ENCODE results near the gene FILIP1. TPM values are rescaled to one million over a fixed set of nuclear protein-coding genes. Genes with fewer than 3 reads are reported as not detected.

FILIP1 gene
- total and polyA plus RNA-seq, 2 donors (not counting 1 experiment from before 2014, with no cell fraction given), result 0.33 to 2.3 TPM

DNA sequence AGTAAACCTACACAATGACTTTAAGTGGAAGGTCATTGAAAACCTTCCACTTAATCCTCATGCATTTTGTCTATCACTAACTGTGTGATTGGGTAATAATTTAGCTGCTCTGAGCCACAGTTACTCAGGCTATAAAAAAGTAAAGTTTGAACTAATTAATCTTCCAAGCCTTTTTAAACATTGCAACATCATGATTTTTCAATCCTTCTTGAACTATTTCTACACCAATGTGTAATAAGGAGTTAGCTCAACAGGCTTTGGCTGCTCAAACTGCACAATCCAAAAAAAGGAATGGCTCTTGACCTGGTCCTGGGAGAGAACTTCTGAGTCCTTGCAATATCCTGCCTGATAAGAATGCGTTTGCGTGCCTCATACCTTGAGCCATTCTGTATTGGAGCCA is 34.8 kb upstream of the FILIP1 start:
- peak; percentile 5 to 80 for DNase-seq (ENCODE audit: low read depth in 2 of 2)
- H3K4me2 ChIP-seq (ENCODE audit: extremely low read depth, insufficient read depth, low read length), result no peak overlapping the region
- TF ChIP-seq EZH2 (IDR thresholded peaks at IDR 0.05; ENCODE audit: low read length, missing control alignments), result no peak
- TF ChIP-seq, protein P1, sequence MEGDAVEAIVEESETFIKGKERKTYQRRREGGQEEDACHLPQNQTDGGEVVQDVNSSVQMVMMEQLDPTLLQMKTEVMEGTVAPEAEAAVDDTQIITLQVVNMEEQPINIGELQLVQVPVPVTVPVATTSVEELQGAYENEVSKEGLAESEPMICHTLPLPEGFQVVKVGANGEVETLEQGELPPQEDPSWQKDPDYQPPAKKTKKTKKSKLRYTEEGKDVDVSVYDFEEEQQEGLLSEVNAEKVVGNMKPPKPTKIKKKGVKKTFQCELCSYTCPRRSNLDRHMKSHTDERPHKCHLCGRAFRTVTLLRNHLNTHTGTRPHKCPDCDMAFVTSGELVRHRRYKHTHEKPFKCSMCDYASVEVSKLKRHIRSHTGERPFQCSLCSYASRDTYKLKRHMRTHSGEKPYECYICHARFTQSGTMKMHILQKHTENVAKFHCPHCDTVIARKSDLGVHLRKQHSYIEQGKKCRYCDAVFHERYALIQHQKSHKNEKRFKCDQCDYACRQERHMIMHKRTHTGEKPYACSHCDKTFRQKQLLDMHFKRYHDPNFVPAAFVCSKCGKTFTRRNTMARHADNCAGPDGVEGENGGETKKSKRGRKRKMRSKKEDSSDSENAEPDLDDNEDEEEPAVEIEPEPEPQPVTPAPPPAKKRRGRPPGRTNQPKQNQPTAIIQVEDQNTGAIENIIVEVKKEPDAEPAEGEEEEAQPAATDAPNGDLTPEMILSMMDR (conservative IDR thresholded peaks at IDR 0.05 in 1 of 2, IDR thresholded peaks at IDR 0.05 in 1 of 2; ENCODE audit: low read depth in 1 of 2, low read length in 2 of 2), result no peak

DNA sequence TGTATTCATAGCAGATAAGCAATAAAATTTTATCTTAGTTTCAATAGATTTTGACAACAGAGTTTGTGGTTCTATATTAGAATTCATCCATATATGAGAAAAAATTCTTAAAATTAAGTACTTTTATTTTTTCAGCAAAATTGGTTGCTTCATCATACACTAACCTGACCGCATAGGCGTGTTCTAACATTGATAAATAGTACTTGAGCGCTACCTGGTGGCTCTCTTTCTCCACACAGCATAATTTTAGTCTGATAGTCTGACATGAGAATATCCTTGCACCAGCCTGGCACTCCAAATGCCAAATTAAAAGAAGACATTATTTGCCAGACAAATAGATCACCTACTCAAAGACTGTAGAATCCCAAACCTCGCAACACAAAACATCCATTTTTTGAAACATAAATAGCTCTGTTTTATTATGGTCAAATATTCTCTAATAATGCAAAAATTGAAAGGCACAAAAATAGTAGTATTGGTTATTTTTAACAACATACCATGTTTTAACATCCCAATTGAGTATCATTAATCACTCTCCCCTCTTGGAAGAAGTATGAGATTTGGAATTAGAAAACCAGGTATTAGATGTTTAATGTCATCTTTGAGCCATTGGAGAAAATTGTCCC is 33.0 kb upstream of the FILIP1 start:
- Histone ChIP-seq H3K9ac (ENCODE audit: insufficient read depth, low read length) (no peak overlapping the region), H2AFZ (ENCODE audit: low read length) (no peak overlapping the region), H3K4me1 (ENCODE audit: control insufficient read depth, extremely low read depth, insufficient read depth, low read length) (peaks cover 12% of the 10 kb centered on the region), H3K36me3 (ENCODE audit: control insufficient read depth, insufficient read depth, low read length) (no peaks in the 10 kb centered on the region), H4K20me1 (ENCODE audit: control insufficient read depth, extremely low read depth, insufficient read depth, low read length) (no peaks in the 10 kb centered on the region), H3K9me3 (ENCODE audit: control insufficient read depth, insufficient read depth, low read depth, low read length) (no peaks in the 10 kb centered on the region), H3K79me2 (ENCODE audit: control insufficient read depth, insufficient read depth, low read length) (no peaks in the 10 kb centered on the region), H3K4me3 (replicated peaks in 1 of 4; ENCODE audit: control extremely low read depth in 1 of 4, insufficient read depth in 1 of 4, low read depth in 3 of 4, low read length in 4 of 4) (no peak overlapping the region), H3K4me2 (ENCODE audit: extremely low read depth, insufficient read depth, low read length) (no peak overlapping the region), H3K27me3 (ENCODE audit: control insufficient read depth, insufficient read depth, low read length) (no peaks in the 10 kb centered on the region), H3K27ac (ENCODE audit: insufficient read depth, low read length) (no peak overlapping the region)
- peak; percentile 55 to 85 for DNase-seq (ENCODE audit: low read depth in 2 of 2)
- TF ChIP-seq EZH2 (IDR thresholded peaks at IDR 0.05; ENCODE audit: low read length, missing control alignments), result no peak
- TF ChIP-seq, protein P1 (conservative IDR thresholded peaks at IDR 0.05 in 1 of 2, IDR thresholded peaks at IDR 0.05 in 1 of 2; ENCODE audit: low read depth in 1 of 2, low read length in 2 of 2), result peak; percentile 68 to 76

More for the DNA sequence above, 34.8 kb upstream of the FILIP1 start:
- no peaks in the 10 kb centered on the region for H3K79me2 ChIP-seq (ENCODE audit: control insufficient read depth, insufficient read depth, low read length)
- peaks cover 12% of the 10 kb centered on the region for H3K4me1 ChIP-seq (ENCODE audit: control insufficient read depth, extremely low read depth, insufficient read depth, low read length)
- no peak overlapping the region for H2AFZ ChIP-seq (ENCODE audit: low read length)
- H3K9ac ChIP-seq (ENCODE audit: insufficient read depth, low read length), result no peak overlapping the region
- no peaks in the 10 kb centered on the region for H3K36me3 ChIP-seq (ENCODE audit: control insufficient read depth, insufficient read depth, low read length)
- H3K9me3 ChIP-seq (ENCODE audit: control insufficient read depth, insufficient read depth, low read depth, low read length), result no peaks in the 10 kb centered on the region
- H3K27ac ChIP-seq (ENCODE audit: insufficient read depth, low read length), result no peak overlapping the region
- H3K27me3 ChIP-seq (ENCODE audit: control insufficient read depth, insufficient read depth, low read length), result no peaks in the 10 kb centered on the region
- no peak overlapping the region for H3K4me3 ChIP-seq (replicated peaks in 1 of 4; ENCODE audit: control extremely low read depth in 1 of 4, insufficient read depth in 1 of 4, low read depth in 3 of 4, low read length in 4 of 4)
- no peaks in the 10 kb centered on the region for H4K20me1 ChIP-seq (ENCODE audit: control insufficient read depth, extremely low read depth, insufficient read depth, low read length)

GRCh38 chr6:75525682-75526081 is 32.1 kb upstream of the FILIP1 start:
- Histone ChIP-seq H3K4me2 (ENCODE audit: extremely low read depth, insufficient read depth, low read length) (no peak overlapping the region), H4K20me1 (ENCODE audit: control insufficient read depth, extremely low read depth, insufficient read depth, low read length) (no peaks in the 10 kb centered on the region), H3K79me2 (ENCODE audit: control insufficient read depth, insufficient read depth, low read length) (no peaks in the 10 kb centered on the region), H3K9ac (ENCODE audit: insufficient read depth, low read length) (no peak overlapping the region), H3K27me3 (ENCODE audit: control insufficient read depth, insufficient read depth, low read length) (no peaks in the 10 kb centered on the region), H3K27ac (ENCODE audit: insufficient read depth, low read length) (no peak overlapping the region), H3K36me3 (ENCODE audit: control insufficient read depth, insufficient read depth, low read length) (no peaks in the 10 kb centered on the region), H3K9me3 (ENCODE audit: control insufficient read depth, insufficient read depth, low read depth, low read length) (no peaks in the 10 kb centered on the region), H3K4me3 (replicated peaks in 1 of 4; ENCODE audit: control extremely low read depth in 1 of 4, insufficient read depth in 1 of 4, low read depth in 3 of 4, low read length in 4 of 4) (no peak overlapping the region), H2AFZ (ENCODE audit: low read length) (no peak overlapping the region), H3K4me1 (ENCODE audit: control insufficient read depth, extremely low read depth, insufficient read depth, low read length) (peaks cover 12% of the 10 kb centered on the region)
- no peak for DNase-seq (ENCODE audit: low read depth in 2 of 2)
- TF ChIP-seq, protein P1 (conservative IDR thresholded peaks at IDR 0.05 in 1 of 2, IDR thresholded peaks at IDR 0.05 in 1 of 2; ENCODE audit: low read depth in 1 of 2, low read length in 2 of 2), result no peak
- TF ChIP-seq EZH2 (IDR thresholded peaks at IDR 0.05; ENCODE audit: low read length, missing control alignments), result no peak

Measured in fibroblast of lung (primary cell).